Left lung (tissue), 10 donors: ENCODE measurements around the gene FAM13A. TPM values are rescaled to one million over a fixed set of nuclear protein-coding genes. Genes with fewer than 3 reads are reported as not detected.
A peak's percentile ranks its signal among the peaks of the same experiment; 100 is the strongest.

Experiments
- ATAC-seq: fragments of 200-7000 bp; cut with Tn5 transposase; one replicate; pipeline ENCODE4 v1.9.1; 2020; ENCODE audit warnings: moderate library complexity
- DNase-seq, 4 donors: peaks; one replicate each; pipeline ENCODE4 v3.0.0-alpha.2; 2013 to 2020
- H3K27ac ChIP-seq, 2 donors: fragments of 200-600 bp; sonication (generic) in 1 of 2; one replicate each; pipeline versions ENCODE4 v1.5.0 to v1.8.0; 2020 to 2021
- H3K27me3 ChIP-seq, 2 donors: fragments of 200-600 bp; sonication (generic) in 1 of 2; one replicate each; pipeline versions ENCODE4 v1.5.0 to v1.8.0; 2020 to 2021
- H3K36me3 ChIP-seq, 2 donors: fragments of 200-600 bp; sonication (generic) in 1 of 2; one replicate each; pipeline versions ENCODE4 v1.5.0 to v1.8.0; 2020 to 2021
- H3K4me1 ChIP-seq, 2 donors: fragments of 200-600 bp; one replicate each; pipeline ENCODE4 v1.8.0; 2021
- H3K4me3 ChIP-seq, 2 donors: fragments of 200-600 bp; sonication (generic) in 1 of 2; one replicate each; pipeline versions ENCODE4 v1.5.0 to v1.8.0; 2020 to 2021; ENCODE audit warnings: mild to moderate bottlenecking in 1 of 2
- H3K9me3 ChIP-seq, 2 donors: fragments of 200-600 bp; sonication (generic) in 1 of 2; one replicate each; pipeline versions ENCODE4 v1.5.0 to v1.8.0; 2020 to 2021
- CTCF ChIP-seq, 2 donors: fragments of 200-600 bp; sonication (generic) in 1 of 2; IDR thresholded peaks; one replicate each; pipeline versions ENCODE4 v1.5.0 to v1.8.0; 2021; ENCODE audit warnings: antibody characterized with exemption in 2 of 2
- intact Hi-C, 2 donors: fragments of 100-400 bp; cut with DNase I; formaldehyde crosslinking; loops; one replicate each; pipeline versions ENCODE4 v1.11.2 to v1.14.2; 2022
- polyA plus RNA-seq, 6 donors: library from polyadenylated mRNA; unstranded; fragments of 120-200 nt; gene quantifications; one replicate each; pipeline ENCODE4 v1.2.1, GENCODE V29; 2013; ENCODE audit not compliant: insufficient read length in 6 of 6
- total RNA-seq, 2 donors: library from RNA; stranded (reverse); fragmentation: NEBNext Ultra II Directional; extraction: Animal tissue kit (Norgen Biotek cat#: 25700); gene quantifications; one replicate each; pipeline ENCODE4 v1.2.1, GENCODE V29; 2021
- donor health status: DM: no; HTN: yes; CAD: no.
- donor health status: DM: no; HTN: no; CAD: no.

The FAM13A gene
- total and polyA plus RNA-seq, 8 donors, result 22.2 to 69.5 (median 52.2) TPM

- no peak for ATAC-seq
- no peak for TF ChIP-seq CTCF (IDR thresholded peaks at IDR 0.05)
- intact Hi-C loops, result no loop called here
Observed at GRCh38 chr4:88788424-88788823, 268.6 kb downstream of the FAM13A start.

GRCh38 chr4:88786011-88786410 is 271.0 kb downstream of the FAM13A start:
- H3K27ac ChIP-seq, result no peak overlapping the region
- peaks cover 0 to 39% of the 10 kb centered on the region in 2 donors for H3K36me3 ChIP-seq
- no peaks in the 10 kb centered on the region for H3K4me1 ChIP-seq
- intact Hi-C loops, result no loop called here
- ATAC-seq, result no peak
- no peak for TF ChIP-seq CTCF (IDR thresholded peaks at IDR 0.05)
- no peaks in the 10 kb centered on the region for H3K27me3 ChIP-seq
- no peaks in the 10 kb centered on the region for H3K9me3 ChIP-seq
- no peak overlapping the region for H3K4me3 ChIP-seq
- DNase-seq, result no peak

More at GRCh38 chr4:88788424-88788823, 268.6 kb downstream of the FAM13A start:
- Histone ChIP-seq H3K4me3 (no peak overlapping the region), H3K27me3 (no peaks in the 10 kb centered on the region), H3K27ac (no peak overlapping the region), H3K4me1 (peaks cover 0 to 14% of the 10 kb centered on the region in 2 donors), H3K36me3 (peaks cover 0 to 39% of the 10 kb centered on the region in 2 donors), H3K9me3 (no peaks in the 10 kb centered on the region)
- DNase-seq, result no peak

- H3K9me3 ChIP-seq, result no peaks in the 10 kb centered on the region
- H3K4me3 ChIP-seq, result no peak overlapping the region
- ATAC-seq (peak; percentile 37), DNase-seq (no peak)
- intact Hi-C loops, result no loop called here
- H3K4me1 ChIP-seq, result no peaks in the 10 kb centered on the region
- no peak overlapping the region for H3K27ac ChIP-seq
- TF ChIP-seq CTCF (IDR thresholded peaks at IDR 0.05), result no peak
- H3K36me3 ChIP-seq, result peaks cover 0 to 11% of the 10 kb centered on the region in 2 donors
- no peaks in the 10 kb centered on the region for H3K27me3 ChIP-seq
Observed at GRCh38 chr4:88780389-88780788, 276.6 kb downstream of the FAM13A start.

- H3K36me3 ChIP-seq, result peaks cover 0 to 4% of the 10 kb centered on the region in 2 donors
- intact Hi-C loops, result no loop called here
- ATAC-seq (peak; percentile 36), DNase-seq (peak in 1 of 4 donors; percentile 9)
- no peaks in the 10 kb centered on the region for H3K27me3 ChIP-seq
- H3K9me3 ChIP-seq, result no peaks in the 10 kb centered on the region
- no peak overlapping the region for H3K27ac ChIP-seq
- no peaks in the 10 kb centered on the region for H3K4me1 ChIP-seq
- TF ChIP-seq CTCF (IDR thresholded peaks at IDR 0.05), result no peak
- H3K4me3 ChIP-seq, result no peak overlapping the region
Observed at GRCh38 chr4:88779431-88779830, 277.6 kb downstream of the FAM13A start.

GRCh38 chr4:88775529-88775928 is 281.5 kb downstream of the FAM13A start:
- intact Hi-C loops, result no loop called here
- no peak for DNase-seq
- H3K27ac ChIP-seq, result no peak overlapping the region

More at GRCh38 chr4:88775529-88775928, 281.5 kb downstream of the FAM13A start:
- no peaks in the 10 kb centered on the region for H3K4me1 ChIP-seq
- no peaks in the 10 kb centered on the region for H3K27me3 ChIP-seq
- no peak overlapping the region for H3K4me3 ChIP-seq
- no peak for ATAC-seq
- no peaks in the 10 kb centered on the region for H3K36me3 ChIP-seq
- TF ChIP-seq CTCF (IDR thresholded peaks at IDR 0.05), result no peak
- no peaks in the 10 kb centered on the region for H3K9me3 ChIP-seq
